Stimulated activated naive CD4-positive, alpha-beta T cell (primary cell): ENCODE measurements around the gene TRAPPC2L.
A peak's percentile ranks its signal among the peaks of the same experiment; 100 is the strongest.
"Not testable (repeated sequence)": the region's sequence is repeated elsewhere in the genome, so short reads cannot be mapped to it uniquely, and the experiment has no call there.

Experiments used
- DNase-seq, 6 experiments: peaks; one replicate each; lab custom pipeline; 2025; lab: John Stamatoyannopoulos, UW

Gene TRAPPC2L

GRCh38 chr16:88877564-88878289 lies 20.8 kb downstream of the TRAPPC2L start:
- DNase-seq, result no peak

- no peak for DNase-seq
These were observed 21.4 kb downstream of the TRAPPC2L start for GRCh38 chr16:88878356-88878755.

DNA sequence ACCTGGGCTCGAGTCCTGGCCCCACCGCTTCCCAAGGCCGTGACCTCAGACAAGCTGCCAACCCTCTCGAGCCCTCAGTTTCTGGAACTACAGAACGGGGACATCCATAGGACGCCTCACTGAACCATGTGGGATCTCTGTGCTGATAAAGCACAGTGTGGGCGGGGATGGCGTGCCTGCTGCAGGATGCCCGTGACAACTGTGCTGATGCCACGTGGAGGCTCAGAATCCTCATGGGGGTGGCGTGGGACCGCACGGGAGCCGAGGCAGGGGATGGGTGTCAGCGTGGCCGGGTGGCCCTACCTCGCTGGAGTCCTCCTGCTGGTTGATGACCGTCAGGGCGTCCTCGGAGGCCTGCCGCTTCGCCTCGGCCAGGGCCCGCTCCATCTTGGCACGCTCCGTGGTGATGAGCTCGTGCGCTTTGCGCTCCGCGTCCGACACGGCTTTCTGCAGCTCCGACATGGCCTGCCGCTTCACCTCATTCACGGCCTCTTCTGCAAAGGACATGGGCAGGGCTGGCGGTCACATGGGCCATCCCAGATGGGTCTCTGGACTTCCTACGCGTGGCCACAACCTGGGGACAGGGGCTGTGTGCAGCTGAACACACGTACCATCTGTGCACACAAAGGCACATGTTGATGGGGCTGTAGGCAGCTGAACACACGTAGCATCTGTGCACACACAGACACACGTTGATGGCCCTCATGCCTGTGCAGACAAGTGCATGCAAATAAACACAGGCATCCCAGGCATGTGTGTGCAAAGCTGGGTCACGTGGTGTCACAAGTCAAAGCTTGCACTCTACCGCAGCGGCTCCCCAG lies 22.2 kb downstream of the TRAPPC2L start:
- DNase-seq, result no peak

DNA sequence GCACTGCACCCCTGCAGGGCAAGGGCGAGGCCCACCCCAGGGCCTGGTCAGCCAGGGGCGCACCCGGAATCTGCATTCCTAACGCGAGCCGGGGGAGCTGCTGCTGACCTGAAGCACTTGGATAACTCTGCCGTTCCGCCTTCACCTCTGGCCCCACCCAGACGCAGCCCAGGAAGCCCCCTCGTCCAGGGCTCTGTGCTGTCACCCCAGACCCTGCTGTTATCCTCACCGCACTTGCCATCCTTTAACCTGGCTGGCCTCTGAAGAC lies 22.8 kb downstream of the TRAPPC2L start:
- DNase-seq, result no peak

DNA sequence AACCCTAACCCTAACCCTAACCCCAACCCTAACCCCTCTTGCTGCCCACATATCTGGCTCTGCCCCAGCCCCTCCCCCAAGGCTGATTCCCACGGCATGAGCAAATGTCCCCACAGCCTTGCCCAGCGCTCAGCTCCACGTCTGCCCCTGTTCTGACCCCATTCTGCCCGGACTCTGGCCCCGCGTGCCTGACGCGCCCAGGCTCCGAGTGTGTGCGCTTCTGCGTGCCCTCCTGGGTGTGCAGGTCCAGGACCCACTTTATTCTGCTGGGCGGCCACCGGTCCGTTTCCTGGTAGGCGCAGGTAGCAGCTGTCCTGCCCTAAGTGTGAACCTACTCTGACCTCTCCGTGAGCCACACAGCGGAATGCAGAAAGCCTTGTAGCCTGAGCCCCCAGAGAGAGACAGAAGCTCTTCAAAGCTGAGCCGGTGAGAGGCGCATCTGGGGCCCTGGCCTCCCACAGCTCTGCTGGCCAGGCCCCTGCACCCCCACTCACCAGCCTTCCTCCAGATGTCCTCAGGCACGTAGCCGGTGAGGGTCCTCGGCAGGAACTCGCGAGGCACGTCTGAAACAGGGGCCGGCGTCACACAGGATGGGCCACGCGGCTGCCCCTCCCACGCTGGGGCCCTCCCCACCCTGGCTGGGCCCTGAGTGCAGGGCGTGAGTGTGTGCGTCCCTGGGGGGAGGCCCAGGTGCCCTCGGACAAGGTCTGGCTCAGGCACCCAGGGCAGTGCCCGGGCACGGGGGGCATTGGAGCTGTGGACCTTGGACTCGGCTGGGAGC lies 23.5 kb downstream of the TRAPPC2L start:
- no peak for DNase-seq

DNA sequence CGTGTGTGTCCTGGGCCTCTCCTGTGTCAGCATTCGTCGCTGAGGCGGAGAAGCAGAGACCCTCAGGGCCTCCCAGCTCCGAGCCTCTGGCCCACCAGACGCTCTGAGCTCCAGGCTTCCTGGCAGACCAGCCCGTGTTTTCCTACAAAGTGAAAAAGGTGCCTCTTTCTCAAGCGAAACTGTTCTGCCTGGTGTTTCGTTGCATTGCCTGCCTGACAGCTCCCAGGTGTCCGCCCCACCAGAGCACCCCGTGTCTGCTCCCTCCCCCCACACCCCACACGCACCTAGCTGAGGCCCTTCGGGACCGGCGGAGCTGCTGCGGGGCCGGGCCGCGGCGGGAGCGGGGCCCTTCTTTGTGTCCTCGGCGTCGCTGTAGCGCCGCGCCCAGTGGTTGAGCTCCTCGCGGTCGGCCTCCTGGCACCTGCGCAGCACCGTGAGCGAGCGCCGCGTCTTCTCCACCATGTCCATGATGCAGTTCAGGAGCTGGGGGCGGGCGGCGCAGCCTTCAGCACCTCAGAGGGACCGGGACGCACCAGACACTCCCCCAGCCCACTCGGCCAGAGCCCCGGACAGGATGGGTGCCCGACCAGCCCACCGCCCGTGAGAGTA lies 24.2 kb downstream of the TRAPPC2L start:
- DNase-seq, result no peak

DNA sequence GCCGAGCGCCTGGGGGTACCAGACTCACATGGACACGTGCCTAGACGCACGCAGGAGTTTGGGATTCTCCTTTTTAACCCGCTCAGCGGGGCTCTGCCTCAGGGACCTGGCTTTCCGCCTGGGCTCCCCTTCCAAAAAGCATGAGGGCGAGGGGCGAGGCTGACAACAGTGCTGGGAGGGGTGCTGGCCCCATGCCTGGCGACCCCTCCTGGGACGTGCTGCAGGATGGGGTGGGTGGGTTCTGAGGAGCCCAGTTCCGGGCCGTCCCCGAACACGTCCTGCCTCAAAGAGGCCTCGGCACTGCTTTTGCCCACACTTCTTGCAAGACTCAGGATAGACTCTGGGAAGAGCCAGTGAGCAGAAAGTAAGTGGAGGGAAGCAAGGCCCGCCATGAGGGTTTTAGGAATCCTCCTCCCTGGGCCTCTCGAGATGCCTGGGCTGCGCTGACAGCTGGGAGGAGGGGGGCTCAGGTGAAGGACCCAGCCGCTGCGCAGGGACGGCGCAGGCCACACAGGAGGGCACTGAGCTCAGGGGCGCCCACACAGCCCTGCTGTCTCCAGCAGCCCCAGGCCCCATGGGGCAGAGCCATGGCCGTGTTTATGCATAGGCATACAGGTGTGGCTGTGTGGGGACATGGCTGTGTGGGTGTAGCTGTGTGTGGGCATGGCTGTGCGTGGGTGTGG lies 24.9 kb downstream of the TRAPPC2L start:
- no peak for DNase-seq

- DNase-seq, result peak in 1 of 6 experiments; percentile 4
These were observed 25.6 kb downstream of the TRAPPC2L start for GRCh38 chr16:88882358-88883030.

DNA sequence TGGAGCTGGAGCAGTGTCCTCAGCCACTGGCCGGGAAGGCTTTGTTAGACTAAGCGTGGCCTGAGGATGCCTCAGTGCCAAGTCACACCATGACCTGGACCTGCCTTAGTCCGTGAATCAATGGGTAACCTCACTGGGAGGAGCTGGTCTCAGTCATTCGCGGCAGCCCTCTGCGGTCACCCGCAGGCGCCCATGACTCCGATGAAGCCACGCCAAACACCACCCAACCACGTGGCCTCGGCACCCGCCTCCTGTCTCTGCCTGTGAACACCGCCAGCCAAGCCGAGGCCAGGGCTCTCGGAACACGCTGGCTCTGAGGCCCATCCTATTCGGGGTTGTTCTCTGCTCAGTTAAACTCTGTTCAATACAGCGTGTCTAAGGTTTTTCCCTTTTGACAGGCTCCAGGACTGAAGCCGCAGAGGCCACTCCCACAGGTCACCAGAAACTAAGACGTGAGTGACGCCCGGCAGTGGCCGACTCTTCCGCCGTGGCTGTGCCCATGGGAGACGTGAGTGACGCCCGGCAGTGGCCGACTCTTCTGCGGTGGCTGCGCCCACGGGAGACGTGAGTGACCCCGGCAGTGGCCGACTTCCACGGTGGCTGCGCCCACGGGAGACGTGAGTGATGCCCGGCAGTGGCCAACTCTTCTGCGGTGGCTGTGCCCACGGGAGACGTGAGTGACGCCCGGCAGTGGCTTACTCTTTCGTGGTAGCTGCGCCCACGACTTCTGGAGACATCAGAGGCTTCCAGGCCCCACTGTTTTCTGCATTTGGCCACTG lies 26.4 kb downstream of the TRAPPC2L start:
- no peak for DNase-seq

DNA sequence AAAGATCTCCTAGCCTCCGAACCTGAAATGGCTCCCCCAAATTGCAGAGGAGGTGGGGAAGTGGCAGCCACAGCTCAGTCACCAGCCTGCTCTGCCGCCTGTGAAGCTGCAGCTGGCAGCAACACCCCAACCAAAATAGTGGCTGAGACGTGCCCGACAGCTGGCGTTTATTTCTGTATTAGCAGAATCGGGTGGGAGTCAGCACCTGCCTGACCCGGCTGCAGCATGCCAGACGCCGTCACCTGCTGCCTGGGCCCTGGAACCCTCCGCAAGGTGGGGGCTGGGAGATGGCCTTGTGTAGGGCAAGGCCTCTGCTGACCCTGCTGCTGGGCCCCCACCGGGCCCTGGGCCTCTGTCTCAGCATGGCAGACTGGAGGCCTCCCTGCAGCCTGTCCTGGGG lies 27.0 kb downstream of the TRAPPC2L start:
- DNase-seq, result no peak

- no peak for DNase-seq
These were observed 27.8 kb downstream of the TRAPPC2L start for GRCh38 chr16:88884569-88885271.

DNA sequence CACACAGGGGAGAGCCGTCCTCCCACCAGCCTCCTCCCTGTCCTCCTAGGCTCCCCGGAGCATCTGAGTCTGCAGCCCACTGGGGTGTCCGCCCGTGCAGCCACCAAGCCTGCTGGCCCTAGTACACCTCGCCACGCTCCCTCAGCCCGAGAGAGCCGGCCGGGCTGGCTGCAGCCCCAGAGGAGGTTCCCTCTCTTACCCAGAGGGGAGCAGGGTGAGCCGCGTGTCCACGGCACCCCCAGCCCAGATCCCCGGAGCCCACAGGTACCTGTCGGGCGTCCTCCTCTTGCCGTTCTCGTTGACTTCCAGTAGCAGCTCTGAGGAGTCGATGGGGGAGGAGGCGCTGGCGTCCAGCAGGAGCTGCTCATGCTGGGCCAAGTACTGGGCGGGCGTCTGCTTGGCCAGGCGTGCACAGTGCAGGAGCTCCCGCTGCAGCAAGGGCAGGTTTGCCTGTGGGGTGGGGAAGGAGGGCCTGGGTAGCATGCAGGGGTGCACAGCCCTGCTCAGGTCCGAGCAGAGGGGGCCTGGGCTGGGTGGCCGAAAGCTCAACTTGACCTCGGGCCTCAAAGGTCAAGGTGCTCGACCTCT lies 28.9 kb downstream of the TRAPPC2L start:
- no peak for DNase-seq

DNA sequence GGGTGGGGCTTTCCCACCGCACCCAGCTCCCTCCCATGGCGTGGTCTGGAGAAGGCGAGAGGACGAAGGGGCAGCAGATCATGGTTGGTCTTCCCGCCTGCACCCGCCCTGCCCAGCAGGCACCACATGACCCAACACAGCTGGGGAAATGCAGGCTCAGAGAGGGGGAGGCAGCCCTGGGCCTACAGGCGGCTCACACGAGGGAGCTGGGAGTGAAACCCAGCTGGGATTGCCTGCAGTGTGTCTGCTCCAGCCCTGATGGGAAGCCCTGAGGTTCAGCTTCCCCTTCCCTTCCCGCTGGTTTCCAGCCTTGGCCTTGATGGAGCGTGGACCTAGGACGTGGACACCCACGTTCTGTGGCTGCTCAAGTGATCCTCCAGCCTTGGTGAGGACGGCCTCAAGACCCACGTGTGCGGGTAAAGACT lies 29.5 kb downstream of the TRAPPC2L start:
- DNase-seq, result no peak

GRCh38 chr16:88886845-88887521 lies 30.1 kb downstream of the TRAPPC2L start:
- DNase-seq, result no peak

DNA sequence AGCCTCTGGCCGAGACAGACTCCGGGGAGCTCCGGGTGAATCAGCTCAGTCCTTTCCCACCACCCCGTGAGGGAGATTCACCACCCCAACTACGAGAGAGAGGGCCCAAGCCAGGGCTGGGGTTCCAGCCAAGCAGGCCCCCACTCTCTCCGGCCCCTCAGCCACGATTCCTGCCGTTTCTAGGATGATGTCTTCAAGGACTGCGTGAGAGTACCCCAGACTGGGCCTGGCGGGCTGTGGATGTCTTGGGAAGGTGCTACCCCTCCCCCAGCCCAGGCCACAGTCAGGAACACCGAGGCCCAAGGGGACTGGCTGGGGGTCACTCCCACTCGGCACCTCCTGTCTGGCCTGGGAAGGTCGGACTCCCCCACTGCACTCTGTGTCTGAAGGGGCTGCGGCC lies 31.1 kb downstream of the TRAPPC2L start:
- no peak for DNase-seq

GRCh38 chr16:88888461-88889387 lies 31.8 kb downstream of the TRAPPC2L start:
- DNase-seq, result no peak

DNA sequence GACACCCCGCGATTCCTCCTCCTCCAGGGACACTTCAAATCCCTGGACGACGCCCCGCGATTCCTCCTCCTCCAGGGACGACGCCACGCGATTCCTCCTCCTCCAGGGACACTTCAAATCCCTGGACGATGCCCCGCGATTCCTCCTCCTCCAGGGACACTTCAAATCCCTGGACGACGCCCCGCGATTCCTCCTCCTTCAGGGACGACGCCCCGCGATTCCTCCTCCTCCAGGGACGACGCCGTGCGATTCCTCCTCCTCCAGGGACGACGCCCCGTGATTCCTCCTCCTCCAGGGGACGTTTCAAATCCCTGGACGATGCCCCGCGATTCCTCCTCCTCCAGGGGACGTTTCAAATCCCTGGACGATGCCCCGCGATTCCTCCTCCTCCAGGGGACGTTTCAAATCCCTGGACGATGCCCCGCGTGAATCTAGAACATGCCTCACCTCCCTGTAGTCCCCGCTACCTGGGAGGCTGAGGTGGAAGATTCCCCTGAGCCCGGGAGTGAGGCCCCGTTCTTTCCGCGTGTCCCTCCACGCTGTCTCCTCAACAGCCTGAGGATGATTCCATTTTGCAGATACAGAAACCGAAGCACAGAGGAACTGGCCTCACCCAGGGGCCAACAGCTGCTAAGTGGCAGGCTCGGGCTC lies 32.9 kb downstream of the TRAPPC2L start:
- not testable (repeated sequence) for DNase-seq
